Measurements from ENCODE around the gene CDH11.

CDH11 gene

GRCh38 chr16:65021852-65022595, 99.8 kb downstream of the CDH11 start:
- Histone ChIP-seq H3K4me3 (ENCODE audit: low read depth, low read length) (no peak overlapping the region), H3K36me3 (replicated peaks) (peaks cover 3% of the 10 kb centered on the region), H3K27me3 (replicated peaks) (no peaks in the 10 kb centered on the region), H3K27ac (no peak overlapping the region)
- no peak for TF ChIP-seq CTCF (IDR thresholded peaks at IDR 0.05; ENCODE audit: low read depth, low read length, missing control alignments)
- in situ Hi-C loops (cut with HindIII; ENCODE audit: low pct_ligation_motif_present, low sequenced_read_pairs), result no loop called here
- DNase-seq, result no peak

DNA sequence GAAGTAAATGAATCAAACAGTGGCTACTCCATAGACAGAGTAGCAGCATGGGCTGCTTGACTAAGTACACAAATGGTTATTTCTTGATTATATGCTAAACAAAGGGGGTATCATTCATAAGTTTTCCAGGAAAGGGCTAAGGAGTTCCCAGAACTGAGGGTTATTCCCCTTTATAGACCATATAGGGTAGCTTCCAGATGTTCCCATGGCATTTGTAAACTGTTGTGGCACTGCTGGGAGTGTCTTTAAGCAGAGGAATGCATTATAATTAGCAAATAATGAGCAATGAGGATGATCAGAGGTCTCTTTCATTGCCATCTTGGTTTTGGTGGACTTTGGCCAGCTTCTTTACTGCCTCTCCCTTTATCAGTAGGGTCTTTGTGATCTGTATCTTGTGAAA, 105.1 kb downstream of the CDH11 start:
- in situ Hi-C loops (cut with HindIII; ENCODE audit: low pct_ligation_motif_present, low sequenced_read_pairs), result no loop called here
- no peak for DNase-seq
- H3K27ac ChIP-seq, result no peak overlapping the region
- no peak overlapping the region for H3K4me3 ChIP-seq (ENCODE audit: low read depth, low read length)
- no peaks in the 10 kb centered on the region for H3K27me3 ChIP-seq (replicated peaks)
- H3K36me3 ChIP-seq (replicated peaks), result peaks cover 5% of the 10 kb centered on the region
- TF ChIP-seq CTCF (IDR thresholded peaks at IDR 0.05; ENCODE audit: low read depth, low read length, missing control alignments), result no peak

GRCh38 chr16:65015599-65015998, 106.3 kb downstream of the CDH11 start:
- no peak for TF ChIP-seq CTCF (IDR thresholded peaks at IDR 0.05; ENCODE audit: low read depth, low read length, missing control alignments)
- H3K27ac ChIP-seq, result no peak overlapping the region
- in situ Hi-C loops (cut with HindIII; ENCODE audit: low pct_ligation_motif_present, low sequenced_read_pairs), result no loop called here

GRCh38 chr16:65012357-65012756, 109.5 kb downstream of the CDH11 start:
- H3K27ac ChIP-seq, result peak overlapping the region; percentile 62
- H3K4me3 ChIP-seq (ENCODE audit: low read depth, low read length), result no peak overlapping the region
- H3K27me3 ChIP-seq (replicated peaks), result no peaks in the 10 kb centered on the region
- in situ Hi-C loops (cut with HindIII; ENCODE audit: low pct_ligation_motif_present, low sequenced_read_pairs), result no loop called here
- peak; percentile 31 for DNase-seq
- H3K36me3 ChIP-seq (replicated peaks), result peaks cover 2% of the 10 kb centered on the region
- TF ChIP-seq CTCF (IDR thresholded peaks at IDR 0.05; ENCODE audit: low read depth, low read length, missing control alignments), result no peak

More at GRCh38 chr16:65015599-65015998, 106.3 kb downstream of the CDH11 start:
- peaks cover 5% of the 10 kb centered on the region for H3K36me3 ChIP-seq (replicated peaks)
- DNase-seq, result no peak
- no peaks in the 10 kb centered on the region for H3K27me3 ChIP-seq (replicated peaks)
- no peak overlapping the region for H3K4me3 ChIP-seq (ENCODE audit: low read depth, low read length)

- no peak for TF ChIP-seq CTCF (IDR thresholded peaks at IDR 0.05; ENCODE audit: low read depth, low read length, missing control alignments)
- no peak for DNase-seq
- no peak overlapping the region for H3K27ac ChIP-seq
- in situ Hi-C loops (cut with HindIII; ENCODE audit: low pct_ligation_motif_present, low sequenced_read_pairs), result no loop called here
- no peak overlapping the region for H3K4me3 ChIP-seq (ENCODE audit: low read depth, low read length)
- no peaks in the 10 kb centered on the region for H3K27me3 ChIP-seq (replicated peaks)
- peaks cover 5% of the 10 kb centered on the region for H3K36me3 ChIP-seq (replicated peaks)
Measured at GRCh38 chr16:65010125-65010524, 111.7 kb downstream of the CDH11 start.

GRCh38 chr16:65005696-65006095, 116.2 kb downstream of the CDH11 start:
- DNase-seq, result peak; percentile 35
- no peak for TF ChIP-seq CTCF (IDR thresholded peaks at IDR 0.05; ENCODE audit: low read depth, low read length, missing control alignments)
- in situ Hi-C loops (cut with HindIII; ENCODE audit: low pct_ligation_motif_present, low sequenced_read_pairs), result no loop called here
- no peaks in the 10 kb centered on the region for H3K27me3 ChIP-seq (replicated peaks)
- no peak overlapping the region for H3K27ac ChIP-seq
- H3K36me3 ChIP-seq (replicated peaks), result peaks cover 22% of the 10 kb centered on the region
- no peak overlapping the region for H3K4me3 ChIP-seq (ENCODE audit: low read depth, low read length)
